IMR-90 (cell line): Measurements from ENCODE around the gene HEATR5A. TPM values are rescaled to one million over a fixed set of nuclear protein-coding genes. Genes with fewer than 3 reads are reported as not detected.
"Not testable (repeated sequence)": the region's sequence is repeated elsewhere in the genome, so short reads cannot be mapped to it uniquely, and the experiment has no call there.

Source experiments
- ATAC-seq: fragments of 200-7000 bp; cut with Tn5 transposase; 2 replicates; pipeline ENCODE4 v1.9.1; 2020; ENCODE audit warnings: low read depth, mild to moderate bottlenecking, moderate library complexity
- BruUV-seq: library from RNA; stranded (reverse); fragments of 400-500 nt; replicated peaks from 2 replicates; lab custom pipeline; 2021; lab: Mats Ljungman, UMichigan
- CTCF ChIA-PET: fragments of 300-600 bp; formaldehyde crosslinking; extraction: SDS; loops from one replicate; lab custom pipeline; 2021; ENCODE audit warnings: antibody characterized with exemption; lab: Yijun Ruan, JAX
- POLR2A ChIA-PET: fragments of 300-600 bp; sonication (Branson Sonifier 250); formaldehyde crosslinking; loops from one replicate; lab custom pipeline; 2022; ENCODE audit warnings: antibody characterized with exemption; ENCODE audit not compliant: unreplicated experiment; lab: Charles Lee
- DNase-seq: peaks from one replicate; pipeline ENCODE4 v3.0.0; 2013
- H2AFZ ChIP-seq: replicated peaks from 2 replicates; pipeline ENCODE3; 2013; ENCODE audit warnings: low read length, mild to moderate bottlenecking; ENCODE audit not compliant: poor library complexity
- H2AK5ac ChIP-seq: 2 replicates; pipeline ENCODE4 v1.6.1; 2013; ENCODE audit warnings: low read depth, low read length, inconsistent platforms
- H2AK9ac ChIP-seq: replicated peaks from 2 replicates; pipeline ENCODE3; 2013; ENCODE audit warnings: mild to moderate bottlenecking, low read depth, low read length, moderate library complexity; ENCODE audit not compliant: poor library complexity
- H2BK120ac ChIP-seq: 2 replicates; pipeline ENCODE4 v1.6.1; 2013; ENCODE audit warnings: low read depth, low read length, inconsistent platforms
- H2BK15ac ChIP-seq: 3 replicates; pipeline ENCODE4 v1.6.1; 2013; ENCODE audit warnings: low read depth, low read length, inconsistent platforms
- H2BK20ac ChIP-seq: 2 replicates; pipeline ENCODE4 v1.6.1; 2013; ENCODE audit warnings: low read depth, mild to moderate bottlenecking, inconsistent platforms, low read length, moderate library complexity
- H2BK5ac ChIP-seq: 2 replicates; pipeline ENCODE4 v1.6.1; 2013; ENCODE audit warnings: mild to moderate bottlenecking, low read depth, low read length, inconsistent platforms; ENCODE audit not compliant: poor library complexity, severe bottlenecking
- H3K14ac ChIP-seq: replicated peaks from 2 replicates; pipeline ENCODE4 v1.6.1; 2013; ENCODE audit warnings: low read depth, low read length, inconsistent platforms
- H3K18ac ChIP-seq: 2 replicates; pipeline ENCODE4 v1.6.1; 2013; ENCODE audit warnings: low read depth, low read length, control low read depth
- H3K23ac ChIP-seq: 2 replicates; pipeline ENCODE4 v1.6.1; 2013; ENCODE audit warnings: low read depth, low read length, inconsistent platforms
- H3K27ac ChIP-seq: 2 replicates; pipeline ENCODE4 v1.5.1; 2013; ENCODE audit warnings: mild to moderate bottlenecking, control low read depth, low read length; ENCODE audit not compliant: insufficient read depth
- H3K27me3 ChIP-seq: 2 replicates; pipeline ENCODE4 v1.6.1; 2013; ENCODE audit warnings: low read length; ENCODE audit not compliant: control insufficient read depth, insufficient read depth
- H3K36me3 ChIP-seq: 2 replicates; pipeline ENCODE4 v1.6.1; 2013; ENCODE audit warnings: low read length, mixed read lengths; ENCODE audit not compliant: control insufficient read depth, insufficient read depth
- H3K4ac ChIP-seq: 2 replicates; pipeline ENCODE4 v1.6.1; 2013; ENCODE audit warnings: low read depth, low read length, inconsistent platforms
- H3K4me1 ChIP-seq: 2 replicates; pipeline ENCODE4 v1.6.1; 2013; ENCODE audit warnings: low read length, mixed read lengths; ENCODE audit not compliant: control insufficient read depth, insufficient read depth
- H3K4me2 ChIP-seq: 2 replicates; pipeline ENCODE4 v1.6.1; 2013; ENCODE audit warnings: low read depth, mild to moderate bottlenecking, control low read depth, low read length, moderate library complexity
- H3K4me3 ChIP-seq: 2 replicates; pipeline ENCODE4 v1.5.1; 2013; ENCODE audit warnings: low read depth, mild to moderate bottlenecking, control low read depth, low read length, moderate library complexity; ENCODE audit not compliant: insufficient read depth
- H3K56ac ChIP-seq: 2 replicates; pipeline ENCODE4 v1.6.1; 2013; ENCODE audit warnings: low read length, inconsistent platforms; ENCODE audit not compliant: insufficient read depth; ENCODE audit errors: extremely low read depth
- H3K79me1 ChIP-seq, 2 experiments: 2 replicates each; pipeline ENCODE4 v1.6.1; 2013; ENCODE audit warnings: low read length in 2 of 2, inconsistent platforms in 1 of 2, low read depth in 1 of 2
- H3K9ac ChIP-seq: 2 replicates; pipeline ENCODE4 v1.6.1; 2013; ENCODE audit warnings: low read depth, low read length, control low read depth
- H3K9me1 ChIP-seq: 2 replicates; pipeline ENCODE4 v1.6.1; 2013; ENCODE audit warnings: low read length, inconsistent platforms; ENCODE audit not compliant: insufficient read depth
- H3K9me3 ChIP-seq: 2 replicates; pipeline ENCODE4 v1.6.1; 2013; ENCODE audit warnings: low read length; ENCODE audit not compliant: control insufficient read depth, insufficient read depth
- H4K20me1 ChIP-seq: 2 replicates; pipeline ENCODE4 v1.6.1; 2013; ENCODE audit warnings: low read length, inconsistent platforms; ENCODE audit not compliant: insufficient read depth
- H4K5ac ChIP-seq: 2 replicates; pipeline ENCODE4 v1.6.1; 2013; ENCODE audit warnings: mild to moderate bottlenecking, low read depth, low read length, control low read depth
- H4K8ac ChIP-seq, 2 experiments: 2 replicates each; pipeline ENCODE4 v1.6.1; 2013; ENCODE audit warnings: low read depth in 2 of 2, low read length in 2 of 2, control low read depth in 1 of 2, inconsistent platforms in 1 of 2
- H4K91ac ChIP-seq: 2 replicates; pipeline ENCODE4 v1.6.1; 2013; ENCODE audit warnings: low read depth, low read length, inconsistent platforms; ENCODE audit not compliant: insufficient read depth
- WGBS, 2 experiments: methylation state at CpG; one replicate each; pipeline versions ENCODE4 v1.1.5 to v1.1.7; 2013; ENCODE audit warnings: missing lambda C conversion rate in 2 of 2; ENCODE audit not compliant: insufficient read length in 1 of 2; ENCODE audit errors: extremely low coverage in 2 of 2; 5-methylcytosine and 5-hydroxymethylcytosine counted together
- dilution Hi-C: fragments of 300-500 bp; cut with HindIII; formaldehyde crosslinking; loops from one replicate; pipeline ENCODE4 v1.14.3; 2018; ENCODE audit warnings: low sequenced_read_pairs; ENCODE audit not compliant: unreplicated experiment
- in situ Hi-C: fragments of 300-500 bp; cut with MboI; formaldehyde crosslinking; loops from 3 replicates; pipeline ENCODE4 v1.14.3; 2019; ENCODE audit warnings: low sequenced_read_pairs, inconsistent platforms, mixed read lengths
- intact Hi-C: fragments of 100-400 bp; cut with micrococcal nuclease; formaldehyde crosslinking; loops from 2 replicates; pipeline ENCODE4 v1.10.0; 2022
- polyA plus RNA-seq, 3 experiments: library from polyadenylated mRNA; depleted of rRNA; stranded (reverse); fragments of >200 nt; gene quantifications; 2 replicates each; pipeline ENCODE4 v1.2.3, GENCODE V29; 2012; ENCODE audit warnings: low replicate concordance in 1 of 3
- total RNA-seq: library from RNA; depleted of rRNA; stranded (reverse); fragments of >200 nt; gene quantifications from 2 replicates; pipeline ENCODE4 v1.2.3, GENCODE V29; 2012

HEATR5A gene
- total and polyA plus RNA-seq, 2 of the 4 experiments (the other 2 are of a cell fraction): 14.0 to 48.9 TPM

DNA sequence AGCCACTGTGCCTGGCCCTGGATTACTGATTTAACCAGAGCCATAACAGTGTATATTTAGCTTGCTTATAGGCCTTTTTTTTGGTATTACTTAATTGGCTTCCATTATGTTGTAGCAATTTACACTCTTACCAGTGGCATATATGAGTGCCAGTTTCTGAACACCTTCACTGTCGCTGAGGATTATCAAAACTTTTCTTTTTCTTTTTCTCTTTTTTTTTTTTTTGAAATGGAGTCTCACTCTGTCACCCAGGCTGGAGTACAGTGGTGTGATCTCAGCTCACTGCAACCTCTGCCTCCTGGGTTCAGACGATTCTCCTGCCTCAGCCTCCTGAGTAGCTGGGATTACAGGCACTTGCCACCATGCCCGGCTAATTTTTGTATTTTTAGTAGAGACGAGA is 164.4 kb downstream of the HEATR5A start:
- H2BK120ac ChIP-seq, H2AFZ ChIP-seq, H2AK5ac ChIP-seq, BruUV-seq, H3K4me3 ChIP-seq, H4K20me1 ChIP-seq, H3K9ac ChIP-seq, H3K56ac ChIP-seq, H3K14ac ChIP-seq, H3K27me3 ChIP-seq, H3K23ac ChIP-seq, H3K18ac ChIP-seq, H2BK15ac ChIP-seq, H4K91ac ChIP-seq, H3K36me3 ChIP-seq, H3K27ac ChIP-seq, H3K4ac ChIP-seq, H2AK9ac ChIP-seq, DNase-seq, H4K5ac ChIP-seq, dilution Hi-C loops, ATAC-seq, H3K4me1 ChIP-seq, intact Hi-C loops, H2BK20ac ChIP-seq, POLR2A ChIA-PET, H3K9me3 ChIP-seq, H2BK5ac ChIP-seq, H3K9me1 ChIP-seq, H4K8ac ChIP-seq, H3K79me1 ChIP-seq, in situ Hi-C loops, H3K4me2 ChIP-seq: not testable (repeated sequence)
- WGBS, 2 experiments: no CpG with 5 or more reads among the region's 4 CpGs
- CTCF ChIA-PET: interaction anchor here (0.6 to 1.3 kb wide), 2 partner anchors 37 to 48 kb away, joined by 3 read pairs; no protein-coding TSS in a partner anchor
